GM18870 (cell line): ENCODE data around the gene GPD1L.

Experiments used
- ATAC-seq: cut with Tn5 transposase; IDR thresholded peaks from one replicate; pipeline ENCODE4 v1.9.1; 2021; ENCODE audit warnings: moderate library complexity; ENCODE audit not compliant: unreplicated experiment

GPD1L gene

GRCh38 chr3:32136703-32137102, 30.3 kb downstream of the GPD1L start:
- no peak for ATAC-seq

GRCh38 chr3:32137870-32138269, 31.4 kb downstream of the GPD1L start:
- no peak for ATAC-seq

- no peak for ATAC-seq
Observed at GRCh38 chr3:32138545-32139104, 32.2 kb downstream of the GPD1L start.

GRCh38 chr3:32140943-32141342, 34.5 kb downstream of the GPD1L start:
- ATAC-seq, result no peak

- no peak for ATAC-seq
Observed at GRCh38 chr3:32143849-32144757, 37.7 kb downstream of the GPD1L start.

- no peak for ATAC-seq
Observed at GRCh38 chr3:32146746-32147211, 40.4 kb downstream of the GPD1L start.

- ATAC-seq, result no peak
Observed at GRCh38 chr3:32147509-32147908, 41.1 kb downstream of the GPD1L start.

GRCh38 chr3:32147933-32148332, 41.5 kb downstream of the GPD1L start:
- ATAC-seq, result no peak

- ATAC-seq, result no peak
Observed at GRCh38 chr3:32148351-32148750, 41.9 kb downstream of the GPD1L start.

- ATAC-seq, result no peak
Observed at GRCh38 chr3:32153414-32154204, 47.2 kb downstream of the GPD1L start.

- ATAC-seq, result no peak
Observed at GRCh38 chr3:32154205-32154579, 47.8 kb downstream of the GPD1L start.

- no peak for ATAC-seq
Observed at GRCh38 chr3:32155117-32155516, 48.7 kb downstream of the GPD1L start.

- no peak for ATAC-seq
Observed at GRCh38 chr3:32157600-32158264, 51.3 kb downstream of the GPD1L start.

- no peak for ATAC-seq
Observed at GRCh38 chr3:32160706-32161214, 54.3 kb downstream of the GPD1L start.

- no peak for ATAC-seq
Observed at GRCh38 chr3:32165442-32165841, 59.0 kb downstream of the GPD1L start.

GRCh38 chr3:32166654-32167053, 60.2 kb downstream of the GPD1L start:
- no peak for ATAC-seq

GRCh38 chr3:32172420-32172819, 66.0 kb downstream of the GPD1L start:
- ATAC-seq, result no peak

- ATAC-seq, result no peak
Observed at GRCh38 chr3:32175607-32176197, 69.3 kb downstream of the GPD1L start.

- ATAC-seq, result no peak
Observed at GRCh38 chr3:32176989-32177701, 70.7 kb downstream of the GPD1L start.

GRCh38 chr3:32177702-32178198, 71.3 kb downstream of the GPD1L start:
- ATAC-seq, result no peak
